GM18508 (cell line): ENCODE results near the gene KLHL1.
"Not testable (repeated sequence)": the region's sequence is repeated elsewhere in the genome, so short reads cannot be mapped to it uniquely, and the experiment has no call there.

Experiments used
- ATAC-seq: cut with Tn5 transposase; IDR thresholded peaks from one replicate; pipeline ENCODE4 v1.9.1; 2021; ENCODE audit warnings: moderate number of reproducible peaks; ENCODE audit not compliant: insufficient read depth, unreplicated experiment

The KLHL1 gene, protein sequence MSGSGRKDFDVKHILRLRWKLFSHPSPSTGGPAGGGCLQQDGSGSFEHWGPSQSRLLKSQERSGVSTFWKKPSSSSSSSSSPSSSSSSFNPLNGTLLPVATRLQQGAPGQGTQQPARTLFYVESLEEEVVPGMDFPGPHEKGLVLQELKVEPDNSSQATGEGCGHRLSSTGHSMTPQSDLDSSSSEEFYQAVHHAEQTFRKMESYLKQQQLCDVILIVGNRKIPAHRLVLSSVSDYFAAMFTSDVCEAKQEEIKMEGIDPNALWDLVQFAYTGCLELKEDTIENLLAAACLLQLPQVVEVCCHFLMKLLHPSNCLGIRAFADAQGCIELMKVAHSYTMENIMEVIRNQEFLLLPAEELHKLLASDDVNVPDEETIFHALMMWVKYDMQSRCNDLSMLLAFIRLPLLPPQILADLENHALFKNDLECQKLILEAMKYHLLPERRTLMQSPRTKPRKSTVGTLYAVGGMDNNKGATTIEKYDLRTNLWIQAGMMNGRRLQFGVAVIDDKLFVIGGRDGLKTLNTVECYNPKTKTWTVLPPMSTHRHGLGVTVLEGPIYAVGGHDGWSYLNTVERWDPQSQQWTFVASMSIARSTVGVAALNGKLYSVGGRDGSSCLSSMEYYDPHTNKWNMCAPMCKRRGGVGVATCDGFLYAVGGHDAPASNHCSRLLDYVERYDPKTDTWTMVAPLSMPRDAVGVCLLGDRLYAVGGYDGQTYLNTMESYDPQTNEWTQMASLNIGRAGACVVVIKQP

DNA sequence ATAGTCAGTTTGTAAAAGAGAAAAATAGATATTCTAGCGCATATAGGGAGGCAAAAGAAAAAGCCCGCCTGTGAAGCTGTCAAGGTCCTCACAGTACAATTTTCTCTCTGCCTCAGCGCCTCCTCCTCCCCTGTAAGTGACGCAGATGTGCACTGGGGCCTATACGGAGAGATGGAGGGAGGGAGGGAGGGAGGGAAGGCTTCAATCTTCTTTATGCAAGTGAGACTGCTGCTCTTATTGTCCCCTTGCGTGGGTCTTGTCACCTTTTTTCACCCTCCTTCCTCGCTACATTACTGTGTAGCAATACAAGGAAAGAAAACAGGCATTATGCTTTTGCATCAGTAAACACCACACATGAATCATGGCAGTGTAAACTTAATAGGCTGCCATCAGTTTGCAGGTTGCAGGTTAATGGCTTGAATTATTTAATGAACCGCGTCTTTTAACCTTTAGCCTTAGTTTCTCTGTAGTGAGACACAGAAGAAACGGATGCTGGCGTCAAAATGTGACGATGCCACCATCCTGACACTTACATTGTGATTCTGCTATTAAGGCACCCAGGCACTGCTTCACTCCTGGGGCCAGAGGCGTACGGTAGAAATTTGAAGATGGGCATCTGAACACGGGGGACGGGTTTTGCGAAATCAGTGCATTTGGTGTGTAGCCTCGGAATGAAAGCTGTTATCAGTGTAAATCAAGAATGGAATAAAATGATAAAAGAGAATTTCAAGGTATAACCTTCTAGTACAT, at the start of gene KLHL1:
Gene KLHL1 (minus strand): TSS at position 97 of the 750 bp plus-strand sequence. CDS start 753 bp downstream, outside the sequence.
- ATAC-seq, result no peak

DNA sequence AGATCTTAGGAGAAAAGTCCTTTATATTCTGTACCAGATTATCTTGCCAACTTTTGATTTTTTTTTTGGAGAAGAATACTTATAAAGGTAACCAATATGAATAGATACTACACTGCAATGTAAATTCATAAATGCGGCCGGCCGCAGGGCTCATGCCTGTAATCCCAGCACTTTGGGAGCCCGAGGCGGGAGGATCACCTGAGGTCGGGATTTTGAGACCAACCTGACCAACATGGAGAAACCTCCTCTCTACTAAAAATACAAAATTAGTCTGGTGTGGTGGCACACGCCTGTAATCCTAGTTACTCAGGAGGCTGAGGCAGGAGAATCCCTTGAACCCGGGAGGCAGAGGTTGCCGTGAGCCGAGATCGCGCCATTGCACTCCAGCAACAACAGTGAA, 34.4 kb upstream of the KLHL1 start:
- not testable (repeated sequence) for ATAC-seq

DNA sequence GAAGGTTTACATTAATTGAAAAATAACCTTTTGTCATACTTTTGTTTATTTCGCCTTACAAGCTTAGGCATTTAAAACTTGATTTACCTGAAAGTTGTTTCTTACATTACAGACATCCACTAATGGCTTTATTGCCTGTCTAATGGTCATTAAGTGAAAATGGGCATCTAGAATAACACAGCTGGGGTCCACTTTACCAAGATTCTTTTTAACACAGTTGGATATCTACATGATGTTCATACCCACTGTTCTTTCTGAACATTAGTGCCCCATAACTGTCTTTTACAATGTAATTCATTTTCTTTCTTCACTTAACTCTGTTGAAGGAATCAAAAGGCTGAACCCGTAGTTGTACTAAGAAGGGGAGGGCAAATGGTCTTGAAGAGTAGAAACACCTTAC, 19.8 kb upstream of the KLHL1 start:
- ATAC-seq, result no peak

DNA sequence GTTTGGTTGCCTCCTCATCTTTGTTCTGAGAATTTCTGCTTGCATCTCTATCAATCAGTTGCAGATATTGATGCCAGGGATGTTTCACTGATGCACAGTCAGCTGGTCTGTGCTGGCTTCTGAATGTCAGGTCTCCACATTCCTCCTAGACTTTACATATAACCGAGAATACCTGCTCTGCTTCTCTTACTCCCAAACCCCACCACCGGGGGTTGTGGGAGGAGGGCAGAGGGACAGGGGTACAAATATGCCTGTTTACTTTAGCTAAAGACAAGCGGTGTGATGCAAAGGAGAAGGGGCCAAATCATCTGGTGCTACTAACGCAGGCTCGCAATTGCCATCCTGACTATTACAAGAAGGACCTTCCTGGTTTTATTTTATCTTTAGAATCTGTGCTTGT, 17.4 kb upstream of the KLHL1 start:
- ATAC-seq, result no peak

DNA sequence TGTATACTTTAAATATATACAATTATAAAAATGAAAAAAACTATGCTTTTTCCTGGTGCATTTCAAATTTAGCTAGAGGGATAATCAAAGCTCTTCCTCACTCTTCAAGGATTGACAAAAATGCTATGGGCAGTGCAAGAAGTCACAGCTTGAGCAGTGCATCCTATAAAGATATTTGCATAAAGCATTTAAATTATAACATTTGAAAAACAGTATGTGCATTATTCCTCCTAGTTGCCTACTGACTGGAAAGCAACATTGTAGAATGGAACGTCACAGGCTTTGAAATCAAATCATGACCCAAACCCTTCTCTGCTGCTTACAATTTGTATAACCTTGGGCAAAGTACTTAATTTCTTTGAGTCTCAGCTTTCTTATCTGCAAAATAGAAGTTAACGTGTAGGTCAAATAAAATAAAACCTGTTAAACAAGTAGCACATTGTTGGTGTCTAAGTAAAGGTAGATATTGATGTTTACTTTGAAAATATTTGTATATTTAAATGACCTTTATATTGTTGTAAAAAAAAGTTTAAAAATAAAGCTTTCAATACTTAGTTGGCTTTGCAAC, 9.2 kb upstream of the KLHL1 start:
- ATAC-seq, result no peak

DNA sequence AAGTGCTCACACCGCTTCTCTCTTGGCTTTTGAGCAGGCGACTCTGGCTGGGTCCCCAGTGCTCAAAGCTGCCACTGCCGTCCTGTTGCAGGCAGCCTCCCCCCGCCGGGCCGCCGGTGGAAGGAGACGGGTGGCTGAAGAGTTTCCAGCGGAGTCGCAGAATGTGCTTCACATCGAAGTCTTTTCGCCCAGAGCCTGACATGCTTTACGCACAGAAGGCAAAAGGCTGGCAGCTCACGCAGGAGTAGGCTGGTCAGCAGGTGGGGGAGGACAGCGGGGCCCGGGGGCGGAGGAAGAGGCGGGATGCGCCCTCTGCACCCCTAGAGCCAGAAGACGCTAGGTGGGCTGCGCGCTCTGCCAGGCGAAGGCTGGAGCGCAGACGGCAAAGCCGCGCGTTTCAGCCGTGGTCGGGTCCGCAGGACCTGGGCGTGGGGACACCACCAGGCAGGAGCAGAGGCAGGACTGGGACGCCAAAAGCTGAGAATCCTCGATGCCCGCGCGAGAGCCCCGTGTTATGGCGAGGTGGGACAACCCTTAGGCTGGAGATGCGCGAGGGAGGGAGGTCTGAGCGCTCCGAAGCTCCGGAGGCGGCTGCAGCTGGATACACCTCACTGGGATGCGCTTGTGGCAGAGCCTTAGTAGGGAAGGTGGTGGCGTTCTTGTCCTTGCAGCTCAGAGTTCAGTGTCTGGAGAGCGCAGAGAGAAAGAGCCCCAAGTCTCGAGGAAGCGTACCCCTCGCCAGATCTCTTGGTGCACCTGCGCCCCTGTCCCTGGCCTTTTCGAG, 562 bp downstream of the KLHL1 start, which contains the start of gene ATXN8OS:
Gene ATXN8OS (plus strand): TSS at position 329 of the 784 bp plus-strand sequence.
- ATAC-seq, result no peak

DNA sequence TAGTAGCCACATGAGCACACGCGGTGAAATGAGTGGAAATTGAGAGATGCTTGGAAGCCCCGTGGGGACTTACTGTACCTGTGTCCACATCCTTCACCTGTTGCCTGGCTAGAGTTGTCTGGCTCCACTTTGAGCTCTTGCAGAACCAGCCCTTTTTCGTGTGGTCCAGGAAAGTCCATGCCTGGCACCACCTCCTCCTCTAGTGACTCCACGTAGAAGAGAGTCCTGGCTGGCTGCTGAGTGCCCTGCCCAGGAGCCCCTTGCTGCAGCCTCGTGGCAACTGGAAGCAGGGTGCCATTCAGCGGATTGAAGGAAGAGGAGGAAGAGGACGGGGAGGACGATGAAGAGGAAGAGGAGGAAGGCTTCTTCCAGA, 1.1 kb downstream of the KLHL1 start:
- no peak for ATAC-seq

DNA sequence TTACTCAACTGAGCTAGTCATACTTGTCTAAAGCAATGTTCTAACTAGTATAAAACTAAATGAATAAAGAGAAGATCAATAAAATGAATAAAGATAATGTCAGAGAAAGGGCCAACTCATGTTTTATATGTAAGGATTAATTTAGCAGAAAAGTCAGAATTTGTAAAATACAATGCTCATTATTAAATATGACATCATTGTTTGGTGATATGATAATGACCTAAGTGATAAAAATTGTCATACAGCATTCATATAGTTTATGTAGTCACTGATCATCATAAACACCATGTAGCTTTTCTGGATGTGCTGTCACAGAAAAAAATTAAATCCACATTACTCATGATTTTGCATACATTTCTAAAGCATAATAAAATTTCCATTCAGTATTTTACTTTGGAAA, 3.8 kb downstream of the KLHL1 start:
- ATAC-seq, result no peak

DNA sequence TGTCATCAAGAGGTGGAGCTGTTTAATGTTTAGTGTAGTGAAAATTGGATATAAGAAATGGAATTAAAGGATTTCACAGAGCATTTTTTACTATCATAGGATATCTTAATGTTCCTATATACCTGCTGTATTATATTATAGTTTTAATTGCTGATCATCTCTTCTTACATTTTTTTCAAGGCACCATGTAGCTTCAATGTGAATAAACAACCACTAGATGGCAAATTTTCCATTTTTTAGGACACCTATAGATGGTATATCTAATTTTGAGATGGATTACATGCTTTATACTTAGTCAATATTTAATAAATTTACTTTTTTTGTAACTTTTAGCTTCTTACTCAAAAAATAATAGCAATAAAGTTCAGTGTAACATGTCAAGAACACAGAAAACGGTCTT, 9.6 kb downstream of the KLHL1 start:
- ATAC-seq, result no peak

DNA sequence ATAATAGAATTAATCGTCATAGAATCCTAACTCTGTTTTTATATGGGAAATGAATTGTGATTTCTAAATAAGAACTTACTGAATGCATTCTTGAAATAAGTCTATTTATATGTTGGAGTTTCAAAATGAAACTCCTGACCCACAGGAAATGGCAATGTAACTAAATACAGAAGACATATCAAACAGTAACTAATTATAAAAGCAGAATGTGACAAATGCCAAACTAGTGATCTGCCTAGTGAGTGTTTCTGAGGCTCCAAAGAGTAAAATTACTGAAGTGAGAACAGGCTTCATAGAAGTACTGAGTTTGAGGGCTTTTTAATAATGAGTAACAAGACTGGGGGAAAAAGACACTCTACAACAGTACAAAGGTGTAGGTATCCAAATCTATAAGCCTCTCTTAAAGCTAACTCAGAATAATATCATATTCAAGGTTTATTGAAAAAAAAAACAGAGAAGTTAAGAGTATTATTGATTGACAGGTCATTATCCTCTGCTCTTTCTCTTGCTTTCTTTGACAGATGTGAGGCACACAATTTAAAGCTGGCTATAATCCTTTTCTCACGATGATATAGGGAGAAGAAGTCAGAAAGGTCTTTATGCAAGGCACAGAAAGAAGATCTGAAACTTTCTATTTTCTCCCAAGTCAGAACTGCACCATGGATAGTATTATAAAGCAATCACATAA, 18.1 kb downstream of the KLHL1 start:
- ATAC-seq, result peak; percentile 91

DNA sequence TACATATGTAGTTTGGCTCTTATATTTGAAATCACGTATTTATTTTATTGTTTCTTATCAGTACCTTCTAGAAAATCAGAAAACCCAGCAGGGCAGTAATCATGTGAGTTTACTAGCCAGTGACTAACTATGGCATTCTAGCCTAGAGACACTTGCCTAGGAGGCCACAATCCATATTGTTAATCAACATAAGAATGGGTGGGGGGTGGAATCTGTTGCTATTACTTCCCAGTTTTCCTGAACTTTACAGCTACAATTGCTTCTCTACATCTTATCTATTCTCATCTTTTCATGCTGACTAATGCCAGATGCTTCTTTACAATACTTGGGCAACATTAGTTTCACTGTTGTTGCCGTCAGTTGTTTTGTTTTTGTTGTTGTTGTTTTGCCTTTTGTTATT, 19.3 kb downstream of the KLHL1 start:
- ATAC-seq, result no peak

DNA sequence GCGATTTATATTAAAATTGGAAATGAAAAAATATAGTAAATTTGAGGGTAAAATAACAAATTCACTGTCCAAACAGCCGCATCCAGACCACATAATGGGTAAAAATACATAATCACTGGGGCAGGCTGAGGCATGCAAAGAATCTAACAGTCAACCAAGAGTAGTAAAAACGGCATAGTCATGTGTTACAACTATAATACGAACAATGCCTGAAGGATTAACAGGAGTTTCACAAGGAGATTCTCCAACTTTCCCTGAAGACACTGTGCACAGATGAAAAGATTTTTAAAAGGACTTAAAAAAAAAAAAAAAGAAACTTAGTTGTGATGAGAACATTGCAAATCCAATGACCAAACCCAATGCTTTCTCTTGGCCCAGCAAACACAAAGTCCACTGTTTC, 21.0 kb downstream of the KLHL1 start:
- no peak for ATAC-seq

DNA sequence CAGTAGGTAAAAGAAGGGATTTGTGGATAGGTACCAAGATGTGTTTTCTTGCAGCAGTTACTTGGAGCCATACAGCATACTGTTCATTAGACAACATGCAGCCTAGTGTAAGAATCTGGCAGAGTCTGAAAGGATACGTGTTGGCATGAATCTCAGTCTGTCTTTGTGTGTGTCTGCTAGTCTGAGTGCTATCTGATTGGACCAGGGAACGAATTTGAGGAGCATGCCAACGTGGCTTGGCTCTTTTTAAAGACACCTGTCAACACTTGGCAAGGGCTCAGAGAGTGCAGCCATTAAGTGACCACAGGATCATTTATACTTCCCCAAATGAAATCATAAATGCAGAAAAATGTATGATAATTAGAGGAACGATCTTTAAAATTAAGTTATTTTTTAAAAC, 28.2 kb downstream of the KLHL1 start:
- no peak for ATAC-seq

DNA sequence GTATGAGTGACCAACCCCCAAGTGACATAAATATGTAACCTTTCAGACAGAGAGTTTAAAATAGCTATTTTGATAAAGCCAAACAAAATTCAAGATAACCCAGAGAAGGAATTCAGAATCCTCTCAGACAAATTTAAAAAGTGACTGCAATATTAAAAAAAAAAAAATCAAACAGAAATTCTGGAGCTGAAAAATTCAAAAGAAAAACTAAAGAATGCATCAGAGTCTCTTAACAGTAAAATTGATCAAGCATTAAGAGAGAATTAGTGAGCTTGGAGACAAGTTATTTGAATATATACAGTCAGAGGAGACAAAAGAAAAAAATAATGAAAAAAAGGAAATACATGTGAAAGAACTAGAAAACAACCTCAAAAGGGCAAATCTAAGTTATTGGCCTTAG, 53.7 kb downstream of the KLHL1 start:
- ATAC-seq, result no peak

DNA sequence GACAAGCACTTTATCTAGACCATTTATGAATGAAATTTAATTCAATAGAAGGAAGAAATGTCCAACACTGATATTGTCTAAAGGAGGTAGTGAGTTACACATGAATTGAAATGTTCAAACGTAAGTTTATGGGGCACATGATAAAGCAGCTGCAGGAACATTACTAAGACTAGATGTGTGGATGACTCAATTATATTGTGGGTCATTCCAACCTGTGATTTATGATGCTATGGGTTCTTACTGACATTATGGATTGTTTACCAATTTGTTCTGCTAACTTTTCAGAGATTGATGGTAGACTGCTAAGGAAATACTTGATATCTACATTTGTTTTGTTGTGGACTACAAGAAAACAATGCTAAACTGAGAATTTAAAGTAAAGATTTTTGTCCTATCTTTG, 56.7 kb downstream of the KLHL1 start:
- ATAC-seq, result no peak

DNA sequence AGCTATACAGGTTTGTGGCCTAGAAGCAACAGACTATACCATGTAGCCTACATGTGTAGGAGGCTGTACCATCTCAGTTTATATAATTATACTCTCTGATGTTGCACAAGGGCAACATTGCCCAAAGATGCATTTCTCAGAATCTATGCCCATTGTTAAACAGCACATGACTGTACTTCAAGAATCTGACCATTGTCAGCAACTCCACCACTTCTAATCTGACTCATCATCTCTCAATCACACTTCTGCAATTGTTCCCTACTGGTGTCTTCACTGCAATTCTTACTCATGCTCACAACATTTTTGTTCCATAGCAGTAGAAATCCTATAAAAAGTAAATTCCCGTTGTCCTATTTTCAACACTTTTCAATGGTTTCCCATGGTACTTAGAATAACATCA, 64.6 kb downstream of the KLHL1 start:
- ATAC-seq, result peak; percentile 78

DNA sequence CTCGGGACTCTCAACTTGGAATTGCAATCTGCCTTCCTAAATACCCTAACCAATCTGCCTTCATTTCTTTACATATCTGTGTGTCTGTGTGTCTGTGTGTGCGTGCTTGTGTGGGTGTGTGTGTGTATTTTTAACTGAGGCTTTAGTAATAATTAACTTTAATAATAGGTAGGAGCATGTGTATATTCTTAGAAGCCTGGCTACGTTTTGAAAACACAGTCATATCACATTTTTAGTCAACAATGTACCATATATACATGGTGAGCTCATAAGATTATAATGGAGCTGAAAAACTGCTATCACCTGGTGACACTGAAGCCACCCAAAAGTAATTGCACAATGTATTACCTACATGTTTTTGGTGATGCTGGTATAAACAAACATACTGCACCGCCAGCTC, 66.1 kb downstream of the KLHL1 start:
- peak; percentile 67 for ATAC-seq

DNA sequence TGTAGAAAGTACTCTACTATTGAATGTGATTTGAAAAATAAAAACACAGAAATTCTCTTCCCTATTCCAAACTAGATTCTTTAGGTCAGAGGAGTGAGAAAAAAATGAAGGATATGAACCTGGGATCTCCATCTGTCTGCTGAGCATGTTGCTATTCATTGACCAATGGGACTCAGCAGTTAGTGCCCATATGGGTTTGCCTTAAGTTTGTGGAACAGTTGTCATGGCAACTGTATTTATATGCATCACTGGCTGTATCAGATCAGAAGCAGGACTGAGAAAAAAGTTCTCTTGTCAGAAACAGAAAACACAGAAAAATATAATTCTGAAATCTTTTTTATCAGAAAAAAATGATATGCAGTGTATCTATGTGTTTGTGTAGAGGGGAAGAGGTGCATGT, 74.0 kb downstream of the KLHL1 start:
- ATAC-seq, result no peak

DNA sequence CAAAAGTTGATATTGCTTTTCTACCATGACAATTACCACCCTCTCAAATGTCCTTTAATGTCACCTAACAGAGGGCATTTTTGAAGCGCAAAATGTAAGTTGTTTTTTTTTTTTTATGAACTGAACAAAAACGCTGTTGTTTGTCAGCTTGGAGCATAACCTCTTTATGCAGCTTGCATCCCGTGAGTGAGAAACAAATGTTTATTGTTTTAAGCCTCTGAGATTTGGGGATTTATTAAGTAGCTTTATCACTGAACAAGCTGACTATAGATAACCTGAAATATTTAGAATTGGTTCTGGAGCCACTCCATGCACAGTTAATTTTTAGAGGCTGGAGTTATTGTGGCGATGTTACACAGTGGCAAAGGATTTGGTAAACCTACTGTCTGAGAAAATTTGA, 80.7 kb downstream of the KLHL1 start:
- no peak for ATAC-seq
